ENCODE results near the gene P4HA2.

The P4HA2 gene

GRCh38 chr5:132233081-132233480, 5.4 kb upstream of the P4HA2 start:
- DNase-seq (ENCODE audit: low spot score), result no peak
- in situ Hi-C loops (cut with MboI; ENCODE audit: low sequenced_read_pairs, unreplicated experiment), result no loop called here
- TF ChIP-seq CTCF (IDR thresholded peaks at IDR 0.05; ENCODE audit: borderline replicate concordance, control extremely low read depth, extremely low read depth, insufficient read depth, missing control alignments), result no peak

- DNase-seq (ENCODE audit: low spot score), result no peak
- in situ Hi-C loops (cut with MboI; ENCODE audit: low sequenced_read_pairs, unreplicated experiment), result no loop called here
- TF ChIP-seq CTCF (IDR thresholded peaks at IDR 0.05; ENCODE audit: borderline replicate concordance, control extremely low read depth, extremely low read depth, insufficient read depth, missing control alignments), result no peak
Measured at GRCh38 chr5:132232465-132232864, 4.8 kb upstream of the P4HA2 start.

DNA sequence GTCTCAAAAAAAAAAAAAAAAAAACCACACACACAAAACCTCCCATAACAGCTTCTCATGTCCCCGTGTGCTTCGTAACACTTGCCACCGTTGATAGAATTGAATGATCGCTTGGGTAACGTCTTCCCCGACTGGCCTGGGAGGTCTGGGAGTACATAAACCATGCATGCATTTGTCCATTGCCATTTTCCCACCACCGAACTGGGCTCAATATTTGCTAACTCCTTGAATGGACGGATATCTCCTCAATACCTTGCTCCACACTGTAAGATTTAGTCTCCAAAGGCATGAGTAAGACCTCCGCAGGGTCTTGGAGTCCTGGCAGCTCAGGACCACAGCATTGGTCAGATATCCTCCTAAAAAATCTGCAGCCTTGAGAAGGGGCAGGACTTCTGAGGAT, 3.2 kb upstream of the P4HA2 start:
- no peak for DNase-seq (ENCODE audit: low spot score)
- TF ChIP-seq CTCF (IDR thresholded peaks at IDR 0.05; ENCODE audit: borderline replicate concordance, control extremely low read depth, extremely low read depth, insufficient read depth, missing control alignments), result no peak
- in situ Hi-C loops (cut with MboI; ENCODE audit: low sequenced_read_pairs, unreplicated experiment), result no loop called here

- no peak for TF ChIP-seq CTCF (IDR thresholded peaks at IDR 0.05; ENCODE audit: borderline replicate concordance, control extremely low read depth, extremely low read depth, insufficient read depth, missing control alignments)
- in situ Hi-C loops (cut with MboI; ENCODE audit: low sequenced_read_pairs, unreplicated experiment), result no loop called here
- DNase-seq (ENCODE audit: low spot score), result no peak
Measured at GRCh38 chr5:132229236-132229635, 1.6 kb upstream of the P4HA2 start.

- in situ Hi-C loops (cut with MboI; ENCODE audit: low sequenced_read_pairs, unreplicated experiment), result no loop called here
- DNase-seq (ENCODE audit: low spot score), result no peak
- TF ChIP-seq CTCF (IDR thresholded peaks at IDR 0.05; ENCODE audit: borderline replicate concordance, control extremely low read depth, extremely low read depth, insufficient read depth, missing control alignments), result no peak
Measured at GRCh38 chr5:132228241-132229035, 785 bp upstream of the P4HA2 start.

DNA sequence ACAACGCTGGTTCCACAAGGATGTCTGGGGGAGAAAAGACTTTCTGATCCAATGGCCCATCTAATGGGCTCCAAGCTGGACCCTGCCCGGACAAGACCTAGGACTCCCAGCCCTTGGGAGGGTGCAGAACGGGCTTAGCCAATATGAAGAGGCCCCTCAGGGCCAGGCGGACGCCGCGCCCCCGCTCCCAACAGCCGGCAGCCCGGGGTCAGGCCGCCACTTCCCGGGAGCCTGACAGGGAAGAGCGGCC, 493 bp downstream of the P4HA2 start:
- no peak for TF ChIP-seq CTCF (IDR thresholded peaks at IDR 0.05; ENCODE audit: borderline replicate concordance, control extremely low read depth, extremely low read depth, insufficient read depth, missing control alignments)
- in situ Hi-C loops (cut with MboI; ENCODE audit: low sequenced_read_pairs, unreplicated experiment), result no loop called here
- DNase-seq (ENCODE audit: low spot score), result no peak
